ENCODE measurements around the gene OGFR.

Gene OGFR

GRCh38 chr20:62774762-62775161 is 29.9 kb upstream of the OGFR start:
- Histone ChIP-seq H3K4me2 (ENCODE audit: low read length) (no peak overlapping the region), H3K27me3 (ENCODE audit: control insufficient read depth, insufficient read depth, low read length) (peaks cover 4% of the 10 kb centered on the region), H3K9ac (no peak overlapping the region), H3K27ac (no peak overlapping the region), H2AFZ (no peak overlapping the region), H3K4me1 (peaks cover 6% of the 10 kb centered on the region), H3K79me2 (no peaks in the 10 kb centered on the region), H3K36me3 (ENCODE audit: control insufficient read depth, insufficient read depth, low read length) (no peaks in the 10 kb centered on the region), H3K4me3 (ENCODE audit: low read depth, low read length) (no peak overlapping the region), H3K9me3 (ENCODE audit: control insufficient read depth, low read length) (no peaks in the 10 kb centered on the region)
- TF ChIP-seq CTCF (IDR thresholded peaks at IDR 0.05) = no peak

- Histone ChIP-seq H3K27me3 (ENCODE audit: control insufficient read depth, insufficient read depth, low read length) (peaks cover 4% of the 10 kb centered on the region), H2AFZ (no peak overlapping the region), H3K4me2 (ENCODE audit: low read length) (no peak overlapping the region), H3K79me2 (no peaks in the 10 kb centered on the region), H3K4me3 (ENCODE audit: low read depth, low read length) (no peak overlapping the region), H3K4me1 (peaks cover 6% of the 10 kb centered on the region), H3K9ac (no peak overlapping the region), H3K9me3 (ENCODE audit: control insufficient read depth, low read length) (no peaks in the 10 kb centered on the region), H3K27ac (no peak overlapping the region), H3K36me3 (ENCODE audit: control insufficient read depth, insufficient read depth, low read length) (no peaks in the 10 kb centered on the region)
- TF ChIP-seq CTCF (IDR thresholded peaks at IDR 0.05) = no peak
These were observed 29.4 kb upstream of the OGFR start for GRCh38 chr20:62775206-62775605.

GRCh38 chr20:62776035-62776691 is 28.5 kb upstream of the OGFR start:
- no peak overlapping the region for H3K27ac ChIP-seq

GRCh38 chr20:62776692-62777527 is 27.7 kb upstream of the OGFR start:
- H3K4me3 ChIP-seq (ENCODE audit: low read depth, low read length) = no peak overlapping the region
- no peak overlapping the region for H2AFZ ChIP-seq
- no peak overlapping the region for H3K27ac ChIP-seq
- H3K4me2 ChIP-seq (ENCODE audit: low read length) = no peak overlapping the region
- H3K9me3 ChIP-seq (ENCODE audit: control insufficient read depth, low read length) = no peaks in the 10 kb centered on the region
- H3K4me1 ChIP-seq = peaks cover 6% of the 10 kb centered on the region
- TF ChIP-seq CTCF (IDR thresholded peaks at IDR 0.05) = no peak
- H3K27me3 ChIP-seq (ENCODE audit: control insufficient read depth, insufficient read depth, low read length) = peaks cover 4% of the 10 kb centered on the region
- H3K36me3 ChIP-seq (ENCODE audit: control insufficient read depth, insufficient read depth, low read length) = no peaks in the 10 kb centered on the region
- no peak overlapping the region for H3K9ac ChIP-seq
- no peaks in the 10 kb centered on the region for H3K79me2 ChIP-seq

More at GRCh38 chr20:62776035-62776691, 28.5 kb upstream of the OGFR start:
- Histone ChIP-seq H3K4me2 (ENCODE audit: low read length) (no peak overlapping the region), H3K9me3 (ENCODE audit: control insufficient read depth, low read length) (no peaks in the 10 kb centered on the region), H3K4me3 (ENCODE audit: low read depth, low read length) (no peak overlapping the region), H3K9ac (no peak overlapping the region), H3K79me2 (no peaks in the 10 kb centered on the region), H3K27me3 (ENCODE audit: control insufficient read depth, insufficient read depth, low read length) (peaks cover 4% of the 10 kb centered on the region), H3K36me3 (ENCODE audit: control insufficient read depth, insufficient read depth, low read length) (no peaks in the 10 kb centered on the region), H3K4me1 (peaks cover 6% of the 10 kb centered on the region), H2AFZ (no peak overlapping the region)
- no peak for TF ChIP-seq CTCF (IDR thresholded peaks at IDR 0.05)

All from parathyroid adenoma (tissue), 2 donors.